T follicular helper cell (primary cell): ENCODE measurements around the gene MYO3B.

ENCODE experiments used
- DNase-seq: peaks from one replicate; pipeline ENCODE4 v3.0.0-alpha.2; 2020; ENCODE audit warnings: low read depth

The MYO3B gene

GRCh38 chr2:170161516-170162270, 16.3 kb upstream of the MYO3B start:
- no peak for DNase-seq

GRCh38 chr2:170162271-170162632, 15.7 kb upstream of the MYO3B start:
- no peak for DNase-seq

- no peak for DNase-seq
These were observed 14.4 kb upstream of the MYO3B start for GRCh38 chr2:170163411-170164065.

GRCh38 chr2:170165129-170165528, 12.8 kb upstream of the MYO3B start:
- DNase-seq, result no peak

- DNase-seq, result no peak
These were observed 11.2 kb upstream of the MYO3B start for GRCh38 chr2:170166735-170167134.

GRCh38 chr2:170170281-170171040, 7.5 kb upstream of the MYO3B start:
- no peak for DNase-seq

GRCh38 chr2:170176212-170176611, 1.7 kb upstream of the MYO3B start:
- no peak for DNase-seq

GRCh38 chr2:170180031-170180566, 2.2 kb downstream of the MYO3B start:
- no peak for DNase-seq

- DNase-seq, result no peak
These were observed 3.7 kb downstream of the MYO3B start for GRCh38 chr2:170181602-170182001.

GRCh38 chr2:170185319-170185718, 7.4 kb downstream of the MYO3B start:
- no peak for DNase-seq

GRCh38 chr2:170189757-170190156, 11.8 kb downstream of the MYO3B start:
- no peak for DNase-seq

- no peak for DNase-seq
These were observed 12.2 kb downstream of the MYO3B start for GRCh38 chr2:170190172-170190571.

GRCh38 chr2:170191166-170191866, 13.4 kb downstream of the MYO3B start:
- no peak for DNase-seq

- DNase-seq, result no peak
These were observed 19.0 kb downstream of the MYO3B start for GRCh38 chr2:170196963-170197362.

GRCh38 chr2:170201275-170201674, 23.3 kb downstream of the MYO3B start:
- no peak for DNase-seq

- no peak for DNase-seq
These were observed 23.9 kb downstream of the MYO3B start for GRCh38 chr2:170201734-170202393.

GRCh38 chr2:170202437-170202836, 24.5 kb downstream of the MYO3B start:
- no peak for DNase-seq

GRCh38 chr2:170204298-170204951, 26.5 kb downstream of the MYO3B start:
- no peak for DNase-seq

- DNase-seq, result no peak
These were observed 28.3 kb downstream of the MYO3B start for GRCh38 chr2:170206246-170206645.

GRCh38 chr2:170206805-170207407, 29.0 kb downstream of the MYO3B start:
- DNase-seq, result no peak

GRCh38 chr2:170207901-170208300, 30.0 kb downstream of the MYO3B start:
- DNase-seq, result no peak
